H1 (cell line): Measurements from ENCODE around the gene EHD4. TPM values are rescaled to one million over a fixed set of nuclear protein-coding genes. Genes with fewer than 3 reads are reported as not detected.

ENCODE experiments used
- CTCF ChIA-PET: fragments of 300-600 bp; sonication (Branson Sonifier 250); formaldehyde crosslinking; loops from one replicate; lab custom pipeline; 2021; ENCODE audit not compliant: partially characterized antibody; lab: Charles Lee
- POLR2A ChIA-PET: fragments of 300-600 bp; sonication (Branson Sonifier 250); formaldehyde crosslinking; loops from one replicate; lab custom pipeline; 2021; ENCODE audit warnings: inconsistent platforms; ENCODE audit not compliant: partially characterized antibody; lab: Charles Lee
- DNase-seq, 2 experiments: peaks; one replicate each; pipeline versions ENCODE4 v3.0.0 to v3.0.0-alpha.2; 2010 to 2022; ENCODE audit warnings: low spot score in 2 of 2, low read depth in 1 of 2, mixed read lengths in 1 of 2
- FAIRE-seq: peaks from 2 replicates; lab custom pipeline; 2011; peaks lifted over from hg19 to GRCh38; lab: Jason Lieb, UNC
- H2AFZ ChIP-seq: 2 replicates; pipeline ENCODE4 v1.8.1; 2012; ENCODE audit warnings: low read length, inconsistent platforms
- H2AK5ac ChIP-seq: 2 replicates; pipeline ENCODE4 v1.6.1; 2013; ENCODE audit warnings: low read depth, low read length
- H2BK120ac ChIP-seq: replicated peaks from 2 replicates; pipeline ENCODE3; 2013; ENCODE audit warnings: low read depth, low read length, inconsistent platforms
- H2BK12ac ChIP-seq: 2 replicates; pipeline ENCODE4 v1.6.1; 2013; ENCODE audit warnings: low read depth, low read length
- H2BK15ac ChIP-seq: 2 replicates; pipeline ENCODE4 v1.6.1; 2013; ENCODE audit warnings: low read length
- H2BK20ac ChIP-seq: 2 replicates; pipeline ENCODE4 v1.6.1; 2013; ENCODE audit warnings: low read length
- H2BK5ac ChIP-seq: 2 replicates; pipeline ENCODE4 v1.6.1; 2013; ENCODE audit warnings: low read depth, low read length
- H3K14ac ChIP-seq: 2 replicates; pipeline ENCODE4 v1.6.1; 2013; ENCODE audit warnings: inconsistent platforms; ENCODE audit not compliant: insufficient read length
- H3K18ac ChIP-seq: 2 replicates; pipeline ENCODE4 v1.6.1; 2013; ENCODE audit warnings: low read length; ENCODE audit errors: extremely low read depth
- H3K23ac ChIP-seq: 2 replicates; pipeline ENCODE4 v1.6.1; 2013; ENCODE audit warnings: inconsistent platforms; ENCODE audit not compliant: insufficient read length
- H3K23me2 ChIP-seq: 2 replicates; pipeline ENCODE4 v1.6.1; 2013; ENCODE audit warnings: low read depth, low read length
- H3K27ac ChIP-seq: 2 replicates; pipeline ENCODE4 v1.6.1; 2011; ENCODE audit warnings: low read depth, low read length, inconsistent platforms
- H3K27me3 ChIP-seq, 4 experiments: replicated peaks in 1 of 4; 1 replicate in 1 of 4; 2 replicates in 3 of 4; pipeline versions ENCODE4 v1.6.1 to v1.8.1; 2011 to 2013; ENCODE audit warnings: low read length in 3 of 4, mild to moderate bottlenecking in 3 of 4, inconsistent platforms in 2 of 4, mixed read lengths in 2 of 4, moderate library complexity in 1 of 4; ENCODE audit not compliant: control insufficient read depth in 3 of 4, insufficient read depth in 3 of 4; ENCODE audit errors: extremely low read depth in 1 of 4
- H3K36me3 ChIP-seq, 4 experiments: 2 replicates each; pipeline versions ENCODE4 v1.6.1 to v1.8.1; 2011 to 2013; ENCODE audit warnings: mild to moderate bottlenecking in 4 of 4, low read length in 3 of 4, moderate library complexity in 2 of 4, control low read depth in 1 of 4, inconsistent platforms in 1 of 4; ENCODE audit not compliant: insufficient read depth in 4 of 4, control insufficient read depth in 2 of 4
- H3K4ac ChIP-seq: replicated peaks from 2 replicates; pipeline ENCODE3; 2013; ENCODE audit warnings: low read length, low read depth, mixed read lengths, inconsistent platforms; ENCODE audit not compliant: insufficient read length
- H3K4me1 ChIP-seq, 4 experiments: replicated peaks in 1 of 4; 1 replicate in 1 of 4; 2 replicates in 3 of 4; pipeline versions ENCODE4 v1.6.1 to v1.8.1; 2011 to 2013; ENCODE audit warnings: low read length in 3 of 4, inconsistent platforms in 2 of 4, mixed read lengths in 1 of 4; ENCODE audit not compliant: insufficient read depth in 4 of 4, control insufficient read depth in 3 of 4
- H3K4me2 ChIP-seq, 2 experiments: 2 replicates each; pipeline versions ENCODE4 v1.6.1 to v1.8.1; 2011 to 2013; ENCODE audit warnings: low read depth in 2 of 2, low read length in 2 of 2, control low read depth in 1 of 2, inconsistent platforms in 1 of 2, mild to moderate bottlenecking in 1 of 2; ENCODE audit not compliant: insufficient read depth in 1 of 2
- H3K4me3 ChIP-seq, 4 experiments: fragments of 200-600, 300-600 bp in 1 of 4; sonication (generic), shearing (Covaris generic), sonication (Bioruptor Twin) in 1 of 4; 2 replicates each; pipeline versions ENCODE4 v1.5.1 to v1.8.1; 2011 to 2016; ENCODE audit warnings: low read length in 4 of 4, low read depth in 3 of 4, control low read depth in 2 of 4, inconsistent platforms in 2 of 4, mild to moderate bottlenecking in 2 of 4, mixed read lengths in 1 of 4, moderate library complexity in 1 of 4; ENCODE audit not compliant: insufficient read depth in 2 of 4; ENCODE audit errors: extremely low read depth in 1 of 4
- H3K56ac ChIP-seq: replicated peaks from 2 replicates; pipeline ENCODE3; 2013; ENCODE audit warnings: low read depth, mild to moderate bottlenecking, mixed read lengths, low read length, inconsistent platforms; ENCODE audit not compliant: insufficient read length
- H3K79me1 ChIP-seq: 2 replicates; pipeline ENCODE4 v1.6.1; 2013; ENCODE audit warnings: low read depth, low read length, control low read depth
- H3K79me2 ChIP-seq, 2 experiments: 2 replicates each; pipeline versions ENCODE4 v1.6.1 to v1.8.1; 2012 to 2013; ENCODE audit warnings: low read length in 2 of 2, mild to moderate bottlenecking in 2 of 2, inconsistent platforms in 1 of 2; ENCODE audit not compliant: insufficient read depth in 2 of 2, control insufficient read depth in 1 of 2
- H3K9ac ChIP-seq, 4 experiments: replicated peaks in 1 of 4; 1 replicate in 1 of 4; 2 replicates in 3 of 4; pipeline versions ENCODE4 v1.6.1 to v1.8.1; 2011 to 2013; ENCODE audit warnings: low read depth in 3 of 4, low read length in 3 of 4, control low read depth in 2 of 4, mild to moderate bottlenecking in 2 of 4, moderate library complexity in 2 of 4, inconsistent platforms in 1 of 4; ENCODE audit errors: extremely low read depth in 1 of 4
- H3K9me3 ChIP-seq, 2 experiments: 2 replicates each; pipeline versions ENCODE4 v1.6.1 to v1.8.1; 2012 to 2013; ENCODE audit warnings: mild to moderate bottlenecking in 2 of 2, moderate library complexity in 2 of 2, control low read depth in 1 of 2, inconsistent platforms in 1 of 2, low read depth in 1 of 2, low read length in 1 of 2, mixed read lengths in 1 of 2; ENCODE audit not compliant: insufficient read depth in 2 of 2
- H4K20me1 ChIP-seq, 2 experiments: replicated peaks in 1 of 2; 2 replicates each; pipeline versions ENCODE3 to v1.8.1; 2011 to 2013; ENCODE audit warnings: inconsistent platforms in 2 of 2, low read length in 2 of 2, mild to moderate bottlenecking in 1 of 2; ENCODE audit not compliant: insufficient read depth in 2 of 2, control insufficient read depth in 1 of 2
- H4K5ac ChIP-seq: 2 replicates; pipeline ENCODE4 v1.6.1; 2013; ENCODE audit warnings: low read length, low read depth, mixed read lengths, inconsistent platforms; ENCODE audit not compliant: insufficient read length
- H4K8ac ChIP-seq: 2 replicates; pipeline ENCODE4 v1.8.0; 2013; ENCODE audit warnings: mild to moderate bottlenecking, moderate library complexity, low read length, inconsistent platforms; ENCODE audit not compliant: insufficient read depth; ENCODE audit errors: extremely low read depth
- H4K91ac ChIP-seq: replicated peaks from 2 replicates; pipeline ENCODE3; 2013; ENCODE audit warnings: low read length, mixed read lengths, inconsistent platforms; ENCODE audit not compliant: insufficient read length
- BCL11A ChIP-seq, 2 experiments: IDR thresholded peaks; one replicate each; pipeline ENCODE4 v1.6.1; 2011; ENCODE audit warnings: low read depth in 2 of 2, low read length in 2 of 2, mild to moderate bottlenecking in 2 of 2
- BRCA1 ChIP-seq: IDR thresholded peaks from 2 replicates; pipeline ENCODE4 v1.6.1; 2012; ENCODE audit warnings: low read depth, low read length, improper control_type of control experiment
- HDAC2 ChIP-seq, 2 experiments: fragments of 300-600 bp in 1 of 2; sonication (generic) in 1 of 2; IDR thresholded peaks; 2 replicates each; pipeline ENCODE4 v1.6.1; 2011 to 2012; ENCODE audit warnings: low read depth in 2 of 2, low read length in 2 of 2, mild to moderate bottlenecking in 2 of 2, moderate library complexity in 2 of 2, borderline replicate concordance in 1 of 2, inconsistent platforms in 1 of 2
- KDM5A ChIP-seq: fragments of 200-600 bp; IDR thresholded peaks from 2 replicates; pipeline ENCODE4 v1.7.1; 2012; ENCODE audit warnings: mild to moderate bottlenecking, low read length, inconsistent platforms, mixed read lengths
- RNF2 ChIP-seq: fragments of 200-900, 300-1000 bp; sonication (generic); IDR thresholded peaks from 2 replicates; pipeline ENCODE4 v1.7.1; 2016; ENCODE audit warnings: borderline replicate concordance, low read depth, mild to moderate bottlenecking, antibody characterized with exemption, low read length; ENCODE audit not compliant: poor library complexity, severe bottlenecking; ENCODE audit errors: missing control alignments
- RXRA ChIP-seq: IDR thresholded peaks from 2 replicates; pipeline ENCODE4 v1.6.1; 2011; ENCODE audit warnings: low read depth, mild to moderate bottlenecking, low read length, moderate library complexity; ENCODE audit not compliant: insufficient read depth
- WGBS, 2 experiments: shearing (Covaris generic) in 1 of 2; methylation state at CpG; one replicate each; pipeline versions ENCODE4 v1.1.6 to v1.1.7; 2013 to 2015; ENCODE audit warnings: low lambda C conversion rate in 2 of 2, mixed read lengths in 2 of 2, inconsistent platforms in 1 of 2, low coverage in 1 of 2, missing lambda C conversion rate in 1 of 2; ENCODE audit not compliant: insufficient replicate concordance in 2 of 2, insufficient coverage in 1 of 2, insufficient read length in 1 of 2; ENCODE audit errors: extremely low coverage in 1 of 2, missing lambda C conversion rate in 1 of 2; 5-methylcytosine and 5-hydroxymethylcytosine counted together
- polyA plus RNA-seq, 7 experiments: library from polyadenylated mRNA; depleted of rRNA in 3 of 7; stranded (reverse) in 5 of 7; unstranded in 2 of 7; fragments of >200 nt in 5 of 7; fragments of 200-250 nt in 2 of 7; gene quantifications; 1 replicate in 5 of 7; 2 replicates in 1 of 7; 4 replicates in 1 of 7; pipeline versions ENCODE4 v1.2.1 to v1.2.3, GENCODE V29; 2011 to 2013; ENCODE audit warnings: missing spikeins in 2 of 7, mixed read lengths in 2 of 7
- total RNA-seq: library from RNA; stranded (reverse); fragmentation: NEBNext Ultra II Directional; extraction: Animal tissue kit (Norgen Biotek cat#: 25700); gene quantifications from 2 replicates; pipeline ENCODE4 v1.2.1, GENCODE V29; 2021

Gene EHD4
- total and polyA plus RNA-seq, 2 of the 8 experiments (the other 6 are each of a cell fraction or from before 2014, with no cell fraction given), result 17.5 to 24.5 TPM

- H3K79me2 ChIP-seq, result no peaks in the 10 kb centered on the region; a peak in 1 of 4 replicates
- CTCF ChIA-PET, result interaction anchor here (0.6 to 11.0 kb wide), 26 partner anchors 9 to 438 kb away, joined by 3 to 105 read pairs (median 7); partner anchors contain the start of gene MAPKBP1
- no peak overlapping the region for H2BK20ac ChIP-seq
- H2BK12ac ChIP-seq, result no peak overlapping the region
- H3K27ac ChIP-seq, result no peak overlapping the region
- H2BK5ac ChIP-seq, result no peak overlapping the region
- H4K5ac ChIP-seq, result no peak overlapping the region
- no peak overlapping the region for H3K56ac ChIP-seq
- H3K4me3 ChIP-seq, result no peak overlapping the region
- H4K91ac ChIP-seq, result no peak overlapping the region
- H3K36me3 ChIP-seq, result peaks cover 5 to 22% (median 16%) of the 10 kb centered on the region in 4 experiments; a peak in 6 of 8 replicates
- no peaks in the 10 kb centered on the region for H3K9me3 ChIP-seq
- H3K27me3 ChIP-seq, result no peaks in the 10 kb centered on the region; a peak in 1 of 7 replicates
- no peak overlapping the region for H3K4me2 ChIP-seq
- TF ChIP-seq BCL11A (IDR thresholded peaks at IDR 0.05; ENCODE audit: low read depth in 2 of 2, low read length in 2 of 2), result no peak
- no peak for TF ChIP-seq KDM5A
- TF ChIP-seq RNF2, result no peak
- TF ChIP-seq RXRA, result no peak
- no peak for TF ChIP-seq BRCA1
- no peak for TF ChIP-seq HDAC2 (IDR thresholded peaks at IDR 0.05; ENCODE audit: borderline replicate concordance in 1 of 2, low read depth in 2 of 2, low read length in 2 of 2)
- H4K8ac ChIP-seq, result no peak overlapping the region
- H2AK5ac ChIP-seq, result no peak overlapping the region
- FAIRE-seq (no peak), DNase-seq (no peak)
- H3K14ac ChIP-seq, result no peak overlapping the region
- no peak overlapping the region for H2AFZ ChIP-seq
- H2BK15ac ChIP-seq, result no peak overlapping the region; the same call in 1 of the 2 replicates
- H3K4ac ChIP-seq, result no peak overlapping the region
- peaks cover 0 to 4% (median 2%) of the 10 kb centered on the region in 4 experiments; a peak in 1 of 7 replicates for H3K4me1 ChIP-seq
- H3K23ac ChIP-seq, result no peak overlapping the region
- H3K9ac ChIP-seq, result no peak overlapping the region
- peaks cover 0 to 23% of the 10 kb centered on the region in 2 experiments for H4K20me1 ChIP-seq
- no peak overlapping the region for H2BK120ac ChIP-seq
- WGBS, 2 experiments, result 89% methylated on average over 9 of the region's 13 CpGs; no CpG with 5 or more reads in 1 of the 2 experiments
- H3K18ac ChIP-seq, result no peak overlapping the region
- peaks cover 2% of the 10 kb centered on the region; the same call in 1 of the 2 replicates for H3K23me2 ChIP-seq
- H3K79me1 ChIP-seq, result no peaks in the 10 kb centered on the region
- POLR2A ChIA-PET, result interaction anchor here (1.5 kb wide), 1 partner anchor 9 kb away, joined by 4 read pairs; no protein-coding TSS in a partner anchor
These were observed 68.6 kb downstream of the EHD4 start for GRCh38 chr15:41903782-41904181.
